HepG2 (cell line): ENCODE data around the gene TANC1.

ENCODE experiments used
- CTCF ChIP-seq: sonication (generic); formaldehyde crosslinking; IDR thresholded peaks from 2 replicates; pipeline ENCODE4 v1.5.0; 2020; ENCODE audit warnings: mild to moderate bottlenecking, missing genetic modification reagents, moderate library complexity
- RCOR2 ChIP-seq: IDR thresholded peaks from 2 replicates; pipeline ENCODE4 v1.6.1; 2016; ENCODE audit warnings: missing biosample characterization, missing genetic modification reagents
- TARDBP ChIP-seq: sonication (generic); formaldehyde crosslinking; IDR thresholded peaks from 2 replicates; pipeline ENCODE4 v1.8.0; 2022; ENCODE audit warnings: mild to moderate bottlenecking, missing genetic modification reagents
- ZNF331 ChIP-seq: sonication (generic); formaldehyde crosslinking; IDR thresholded peaks from 2 replicates; pipeline ENCODE4 v1.4.0; 2020; ENCODE audit warnings: missing genetic modification reagents
- ZNF354B ChIP-seq: sonication (generic); formaldehyde crosslinking; IDR thresholded peaks from 2 replicates; pipeline ENCODE4 v1.8.0; 2022; ENCODE audit warnings: mild to moderate bottlenecking, missing genetic modification reagents

- TF ChIP-seq ZNF354B (CRISPR knock-in tag) = no peak
- TF ChIP-seq CTCF = no peak
- TF ChIP-seq RCOR2 (CRISPR knock-in tag) = no peak
- TF ChIP-seq ZNF331 (CRISPR knock-in tag) = no peak
- no peak for TF ChIP-seq TARDBP (CRISPR knock-in tag)
These were observed 16.2 kb downstream of the TANC1 start for GRCh38 chr2:158984604-158985135.
